ENCODE results near the gene RPS5.

Gene RPS5

GRCh38 chr19:58354478-58355030, 32.5 kb upstream of the RPS5 start:
- TF ChIP-seq, protein P1, sequence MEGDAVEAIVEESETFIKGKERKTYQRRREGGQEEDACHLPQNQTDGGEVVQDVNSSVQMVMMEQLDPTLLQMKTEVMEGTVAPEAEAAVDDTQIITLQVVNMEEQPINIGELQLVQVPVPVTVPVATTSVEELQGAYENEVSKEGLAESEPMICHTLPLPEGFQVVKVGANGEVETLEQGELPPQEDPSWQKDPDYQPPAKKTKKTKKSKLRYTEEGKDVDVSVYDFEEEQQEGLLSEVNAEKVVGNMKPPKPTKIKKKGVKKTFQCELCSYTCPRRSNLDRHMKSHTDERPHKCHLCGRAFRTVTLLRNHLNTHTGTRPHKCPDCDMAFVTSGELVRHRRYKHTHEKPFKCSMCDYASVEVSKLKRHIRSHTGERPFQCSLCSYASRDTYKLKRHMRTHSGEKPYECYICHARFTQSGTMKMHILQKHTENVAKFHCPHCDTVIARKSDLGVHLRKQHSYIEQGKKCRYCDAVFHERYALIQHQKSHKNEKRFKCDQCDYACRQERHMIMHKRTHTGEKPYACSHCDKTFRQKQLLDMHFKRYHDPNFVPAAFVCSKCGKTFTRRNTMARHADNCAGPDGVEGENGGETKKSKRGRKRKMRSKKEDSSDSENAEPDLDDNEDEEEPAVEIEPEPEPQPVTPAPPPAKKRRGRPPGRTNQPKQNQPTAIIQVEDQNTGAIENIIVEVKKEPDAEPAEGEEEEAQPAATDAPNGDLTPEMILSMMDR (conservative IDR thresholded peaks at IDR 0.05; ENCODE audit: low read depth, low read length), result no peak
- no peak overlapping the region for H3K4me3 ChIP-seq (ENCODE audit: low read length)
- no peak for DNase-seq (ENCODE audit: low read depth)

GRCh38 chr19:58355215-58355796, 31.8 kb upstream of the RPS5 start:
- TF ChIP-seq, protein P1 (conservative IDR thresholded peaks at IDR 0.05; ENCODE audit: low read depth, low read length), result no peak
- no peak overlapping the region for H3K4me3 ChIP-seq (ENCODE audit: low read length)
- DNase-seq (ENCODE audit: low read depth), result no peak

DNA sequence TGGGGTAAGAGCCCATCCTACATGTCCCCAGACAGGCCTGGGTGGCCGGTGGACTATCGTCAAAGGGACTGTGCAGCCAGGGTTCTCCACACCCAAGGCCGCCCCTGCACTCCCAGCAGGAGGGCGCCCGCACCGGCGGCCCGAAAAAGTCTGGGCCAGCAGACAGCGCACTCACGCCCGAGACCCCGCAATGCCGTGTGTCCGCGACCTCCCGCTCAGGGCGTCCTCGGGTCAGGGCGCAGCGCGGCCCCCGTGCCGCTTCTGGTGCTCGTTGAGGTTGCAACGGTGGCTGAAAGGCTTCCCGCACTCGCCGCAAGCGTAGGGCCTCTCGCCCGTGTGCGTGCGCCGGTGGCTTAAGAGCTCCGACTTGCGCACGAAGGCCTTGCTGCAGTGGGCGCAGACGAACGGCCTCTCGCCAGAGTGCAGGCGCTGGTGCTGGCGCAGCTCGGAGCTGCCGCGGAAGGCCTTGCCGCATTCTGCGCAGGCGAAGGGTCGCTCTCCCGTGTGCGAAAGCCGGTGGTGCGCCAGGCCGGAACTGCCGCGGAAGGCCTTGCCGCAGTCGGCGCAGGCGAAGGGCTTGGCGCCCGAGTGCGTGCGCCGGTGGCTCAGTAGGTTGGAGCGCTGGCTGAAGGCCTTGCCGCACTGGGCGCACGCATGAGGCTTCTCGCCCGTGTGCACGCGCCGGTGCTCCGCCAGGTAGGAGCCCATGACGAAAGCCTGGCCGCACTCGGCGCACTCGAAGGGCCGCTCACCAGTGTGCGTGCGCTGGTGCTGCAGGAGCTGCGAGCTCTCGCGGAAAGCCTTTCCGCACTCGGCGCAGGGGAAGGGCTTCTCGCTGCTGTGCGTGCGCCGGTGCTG, 30.9 kb upstream of the RPS5 start:
- TF ChIP-seq, protein P1 (conservative IDR thresholded peaks at IDR 0.05; ENCODE audit: low read depth, low read length), result no peak
- no peak overlapping the region for H3K4me3 ChIP-seq (ENCODE audit: low read length)
- DNase-seq (ENCODE audit: low read depth), result no peak

DNA sequence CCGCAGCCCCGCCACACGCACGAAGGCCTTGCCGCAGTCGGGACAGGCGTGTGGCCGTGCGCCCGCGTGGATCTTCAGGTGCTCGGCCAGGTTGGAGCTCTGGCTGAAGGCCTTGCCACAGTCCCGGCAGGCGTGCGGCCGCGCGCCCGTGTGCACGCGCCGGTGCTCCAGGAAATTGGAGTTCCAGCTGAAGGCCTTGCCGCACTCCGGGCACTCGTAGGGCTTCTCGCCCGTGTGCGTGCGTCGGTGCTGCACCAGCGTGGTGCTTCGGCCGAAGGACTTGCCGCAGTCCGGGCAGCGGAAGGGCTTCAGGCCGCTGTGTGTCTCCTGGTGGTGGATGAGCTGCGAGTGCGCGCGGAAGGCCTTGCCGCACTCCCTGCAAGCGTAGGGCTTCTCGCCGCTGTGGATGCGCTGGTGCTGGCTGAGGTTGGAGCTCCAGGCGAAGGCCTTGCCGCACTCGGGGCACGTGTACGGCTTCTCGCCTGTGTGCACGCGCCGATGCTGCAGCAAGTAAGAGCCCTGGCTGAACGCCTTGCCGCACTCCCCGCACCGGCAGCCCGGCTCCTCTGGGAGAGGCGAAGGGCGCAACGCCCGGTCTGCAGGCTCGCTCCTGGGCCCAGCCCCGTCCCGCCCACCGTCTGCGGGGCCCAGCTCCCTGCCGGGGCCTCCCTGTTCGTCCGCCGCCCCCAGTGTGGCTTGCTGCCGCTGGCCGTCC, 30.1 kb upstream of the RPS5 start:
- DNase-seq (ENCODE audit: low read depth), result no peak
- no peak overlapping the region for H3K4me3 ChIP-seq (ENCODE audit: low read length)

GRCh38 chr19:58357481-58358145, 29.5 kb upstream of the RPS5 start:
- H3K4me3 ChIP-seq (ENCODE audit: low read length), result no peak overlapping the region
- TF ChIP-seq, protein P1 (conservative IDR thresholded peaks at IDR 0.05; ENCODE audit: low read depth, low read length), result no peak
- no peak for DNase-seq (ENCODE audit: low read depth)

More for the DNA sequence above, 30.1 kb upstream of the RPS5 start:
- TF ChIP-seq, protein P1 (conservative IDR thresholded peaks at IDR 0.05; ENCODE audit: low read depth, low read length), result no peak

DNA sequence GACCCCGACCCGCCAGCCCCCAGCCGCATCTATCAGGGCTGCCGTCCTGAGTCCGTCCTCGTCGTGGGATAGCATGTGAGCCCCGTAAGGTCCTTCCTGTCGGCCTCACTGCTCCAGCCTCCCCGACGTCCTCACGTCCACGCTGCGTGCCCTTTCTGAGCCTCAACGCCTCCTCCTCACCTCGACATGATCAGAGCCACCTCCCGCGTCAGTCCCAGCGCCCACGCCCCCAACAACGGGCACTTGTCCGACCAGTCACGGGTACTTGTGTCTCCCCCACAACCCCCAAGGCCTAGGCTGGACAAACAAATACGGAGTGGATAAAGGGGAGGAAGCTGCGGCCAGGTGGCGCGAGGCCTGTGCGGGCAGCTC, 25.2 kb upstream of the RPS5 start:
- no peak for DNase-seq (ENCODE audit: low read depth)
- H3K4me3 ChIP-seq (ENCODE audit: low read length), result peak overlapping the region; percentile 76
- TF ChIP-seq, protein P1 (conservative IDR thresholded peaks at IDR 0.05; ENCODE audit: low read depth, low read length), result no peak
